Left ventricle myocardium inferior (tissue), 1 donor: ENCODE data around the gene SDK1. TPM values are rescaled to one million over a fixed set of nuclear protein-coding genes. Genes with fewer than 3 reads are reported as not detected.

Source experiments
- DNase-seq: peaks from one replicate; pipeline ENCODE4 v3.0.0-alpha.2; 2020
- H3K27ac ChIP-seq: fragments of 200-600 bp; replicated peaks from 2 replicates; pipeline ENCODE4 v1.8.0; 2021
- H3K27me3 ChIP-seq: fragments of 200-600 bp; 2 replicates; pipeline ENCODE4 v1.8.0; 2021; ENCODE audit warnings: low read depth
- H3K36me3 ChIP-seq: fragments of 200-600 bp; 2 replicates; pipeline ENCODE4 v1.8.0; 2021
- H3K4me1 ChIP-seq: fragments of 200-600 bp; 2 replicates; pipeline ENCODE4 v1.8.0; 2021
- H3K4me3 ChIP-seq: fragments of 200-600 bp; 2 replicates; pipeline ENCODE4 v1.8.0; 2021; ENCODE audit warnings: mild to moderate bottlenecking, moderate library complexity
- H3K9me3 ChIP-seq: fragments of 200-600 bp; replicated peaks from 2 replicates; pipeline ENCODE4 v1.8.0; 2021
- intact Hi-C: fragments of 100-400 bp; cut with micrococcal nuclease; formaldehyde crosslinking; loops from one replicate; pipeline ENCODE4 v1.11.0; 2022
- total RNA-seq: library from RNA; stranded (reverse); fragmentation: NEBNext Ultra II Directional; extraction: Animal tissue kit (Norgen Biotek cat#: 25700); gene quantifications from one replicate; pipeline ENCODE4 v1.2.1, GENCODE V29; 2021
- TF ChIP-seq, protein P1 (sequence below): fragments of 200-600 bp; IDR thresholded peaks from 2 replicates; pipeline ENCODE4 v1.8.0; 2021; ENCODE audit warnings: antibody characterized with exemption, mild to moderate bottlenecking, borderline replicate concordance
- donor health status: DM: no; HTN: yes; CAD: no; lungs with severe emphysema.

SDK1 gene
- total RNA-seq, 1 donor from 2014 or later, result 1.3 TPM

DNA sequence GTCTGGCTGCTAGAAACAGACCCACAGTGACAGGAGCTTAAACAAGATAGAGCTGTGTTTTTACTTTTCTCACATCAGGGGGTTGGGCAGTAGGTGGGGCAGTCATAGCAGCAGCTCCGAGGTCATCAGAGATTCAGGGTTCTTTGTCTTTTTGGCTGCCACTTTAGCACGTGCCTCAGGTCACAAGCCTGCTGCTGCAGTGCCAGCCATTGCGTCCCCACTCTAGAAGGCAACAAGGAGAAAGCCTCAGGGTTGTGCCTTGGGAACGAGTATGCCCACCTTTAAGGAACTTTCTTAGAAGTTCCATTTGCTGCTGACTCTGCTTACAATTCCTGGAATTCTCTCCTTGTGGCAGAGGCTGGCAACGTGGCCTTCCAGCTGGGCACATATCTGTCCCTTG is 720.4 kb downstream of the SDK1 start:
- no peaks in the 10 kb centered on the region for H3K27me3 ChIP-seq
- H3K36me3 ChIP-seq, result no peaks in the 10 kb centered on the region
- H3K4me1 ChIP-seq, result no peaks in the 10 kb centered on the region
- H3K27ac ChIP-seq, result no peak overlapping the region
- DNase-seq, result no peak
- TF ChIP-seq, protein P1, sequence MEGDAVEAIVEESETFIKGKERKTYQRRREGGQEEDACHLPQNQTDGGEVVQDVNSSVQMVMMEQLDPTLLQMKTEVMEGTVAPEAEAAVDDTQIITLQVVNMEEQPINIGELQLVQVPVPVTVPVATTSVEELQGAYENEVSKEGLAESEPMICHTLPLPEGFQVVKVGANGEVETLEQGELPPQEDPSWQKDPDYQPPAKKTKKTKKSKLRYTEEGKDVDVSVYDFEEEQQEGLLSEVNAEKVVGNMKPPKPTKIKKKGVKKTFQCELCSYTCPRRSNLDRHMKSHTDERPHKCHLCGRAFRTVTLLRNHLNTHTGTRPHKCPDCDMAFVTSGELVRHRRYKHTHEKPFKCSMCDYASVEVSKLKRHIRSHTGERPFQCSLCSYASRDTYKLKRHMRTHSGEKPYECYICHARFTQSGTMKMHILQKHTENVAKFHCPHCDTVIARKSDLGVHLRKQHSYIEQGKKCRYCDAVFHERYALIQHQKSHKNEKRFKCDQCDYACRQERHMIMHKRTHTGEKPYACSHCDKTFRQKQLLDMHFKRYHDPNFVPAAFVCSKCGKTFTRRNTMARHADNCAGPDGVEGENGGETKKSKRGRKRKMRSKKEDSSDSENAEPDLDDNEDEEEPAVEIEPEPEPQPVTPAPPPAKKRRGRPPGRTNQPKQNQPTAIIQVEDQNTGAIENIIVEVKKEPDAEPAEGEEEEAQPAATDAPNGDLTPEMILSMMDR, result no peak
- H3K9me3 ChIP-seq, result peaks cover 18% of the 10 kb centered on the region
- H3K4me3 ChIP-seq, result no peak overlapping the region
- intact Hi-C loops, result no loop called here

DNA sequence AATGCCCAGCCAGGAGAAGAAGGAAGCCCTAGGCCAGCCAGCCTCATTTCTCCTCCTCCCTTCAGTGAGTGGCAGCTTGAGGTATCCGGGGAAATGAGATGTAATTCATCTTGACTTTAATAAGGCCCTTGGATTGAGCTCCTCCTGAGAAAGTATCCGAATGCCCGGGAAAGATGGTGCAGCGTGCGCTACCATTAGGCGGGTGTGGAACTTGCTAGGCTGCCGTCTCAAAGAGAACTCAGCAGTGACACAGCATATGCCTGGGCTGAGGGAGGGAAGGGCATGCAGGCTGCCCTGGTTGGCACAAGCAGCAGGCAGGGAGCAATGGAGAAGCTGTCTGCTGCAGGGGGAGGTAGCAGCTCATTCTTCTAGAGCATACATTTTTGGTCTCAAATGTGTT is 721.2 kb downstream of the SDK1 start:
- peaks cover 18% of the 10 kb centered on the region for H3K9me3 ChIP-seq
- DNase-seq, result no peak
- no peak overlapping the region for H3K27ac ChIP-seq
- intact Hi-C loops, result no loop called here
- H3K27me3 ChIP-seq, result no peaks in the 10 kb centered on the region
- no peaks in the 10 kb centered on the region for H3K4me1 ChIP-seq
- TF ChIP-seq, protein P1, result no peak
- H3K36me3 ChIP-seq, result no peaks in the 10 kb centered on the region
- no peak overlapping the region for H3K4me3 ChIP-seq

DNA sequence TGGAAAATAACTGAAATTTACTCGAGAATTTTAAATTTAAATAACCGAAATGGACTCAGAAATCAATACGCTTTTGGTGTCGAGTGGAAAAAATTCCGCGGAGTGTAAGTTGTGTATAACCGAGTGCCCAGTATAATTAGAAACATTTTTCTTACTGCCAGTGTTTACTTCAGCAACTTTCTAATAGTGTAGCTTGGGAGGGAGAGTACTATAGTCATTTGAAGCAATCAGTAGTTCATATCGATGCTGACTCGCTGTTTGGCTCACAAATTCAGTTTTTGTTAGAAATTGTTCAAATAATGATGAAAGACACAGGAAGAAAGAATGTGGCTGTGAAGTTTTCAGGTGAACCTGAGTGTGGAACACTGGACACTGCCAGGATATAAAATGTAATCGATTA is 722.5 kb downstream of the SDK1 start:
- TF ChIP-seq, protein P1, result no peak
- Histone ChIP-seq H3K9me3 (peaks cover 12% of the 10 kb centered on the region), H3K4me3 (no peak overlapping the region), H3K36me3 (no peaks in the 10 kb centered on the region), H3K27ac (no peak overlapping the region), H3K27me3 (no peaks in the 10 kb centered on the region), H3K4me1 (no peaks in the 10 kb centered on the region)
- intact Hi-C loops, result no loop called here
- no peak for DNase-seq

DNA sequence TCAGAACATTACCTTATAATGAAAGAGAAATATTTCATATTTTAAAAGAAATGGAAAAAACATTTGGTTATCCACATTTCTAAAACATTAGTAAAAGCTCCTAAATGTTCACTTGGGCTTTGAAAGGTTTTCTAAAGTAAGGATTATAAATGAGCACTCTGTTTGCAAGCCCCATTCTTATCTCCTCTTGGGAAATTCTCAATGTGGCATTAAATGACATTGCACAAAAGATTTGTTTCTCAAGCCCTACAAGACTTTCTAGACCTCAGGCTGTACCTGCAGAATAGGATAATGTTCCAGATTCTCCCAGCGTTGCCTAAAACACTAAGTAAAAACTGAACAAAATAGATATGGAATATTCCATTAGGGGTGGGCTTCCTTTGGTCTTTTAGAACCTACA is 723.1 kb downstream of the SDK1 start:
- Histone ChIP-seq H3K27me3 (no peaks in the 10 kb centered on the region), H3K4me3 (no peak overlapping the region), H3K27ac (no peak overlapping the region), H3K36me3 (no peaks in the 10 kb centered on the region), H3K4me1 (no peaks in the 10 kb centered on the region), H3K9me3 (peaks cover 5% of the 10 kb centered on the region)
- TF ChIP-seq, protein P1, result no peak
- intact Hi-C loops, result no loop called here
- DNase-seq, result no peak

- intact Hi-C loops, result no loop called here
- TF ChIP-seq, protein P1, result no peak
These were observed 723.8 kb downstream of the SDK1 start for GRCh38 chr7:4024806-4025205.

GRCh38 chr7:4025210-4025609 is 724.2 kb downstream of the SDK1 start:
- no peaks in the 10 kb centered on the region for H3K36me3 ChIP-seq
- intact Hi-C loops, result no loop called here
- no peaks in the 10 kb centered on the region for H3K9me3 ChIP-seq
- H3K4me1 ChIP-seq, result no peaks in the 10 kb centered on the region
- TF ChIP-seq, protein P1, result no peak
- H3K4me3 ChIP-seq, result no peak overlapping the region
- no peak for DNase-seq
- no peak overlapping the region for H3K27ac ChIP-seq
- H3K27me3 ChIP-seq, result no peaks in the 10 kb centered on the region

More at GRCh38 chr7:4024806-4025205, 723.8 kb downstream of the SDK1 start:
- no peaks in the 10 kb centered on the region for H3K9me3 ChIP-seq
- no peak overlapping the region for H3K4me3 ChIP-seq
- no peak overlapping the region for H3K27ac ChIP-seq
- no peaks in the 10 kb centered on the region for H3K4me1 ChIP-seq
- DNase-seq, result no peak
- no peaks in the 10 kb centered on the region for H3K36me3 ChIP-seq
- H3K27me3 ChIP-seq, result no peaks in the 10 kb centered on the region
